ENCODE data around the gene PDK1.

PDK1 gene

GRCh38 chr2:172614932-172615331 lies 59.0 kb downstream of the PDK1 start:
- Histone ChIP-seq H3K9me3 (ENCODE audit: low read length) (no peaks in the 10 kb centered on the region), H2AFZ (ENCODE audit: low read depth, low read length) (no peak overlapping the region), H3K36me3 (ENCODE audit: insufficient read depth, low read length) (no peaks in the 10 kb centered on the region), H3K4me3 (ENCODE audit: low read length) (no peak overlapping the region), H3K27me3 (ENCODE audit: insufficient read depth, low read length) (no peaks in the 10 kb centered on the region), H3K4me1 (ENCODE audit: insufficient read depth, low read length) (no peaks in the 10 kb centered on the region)

DNA sequence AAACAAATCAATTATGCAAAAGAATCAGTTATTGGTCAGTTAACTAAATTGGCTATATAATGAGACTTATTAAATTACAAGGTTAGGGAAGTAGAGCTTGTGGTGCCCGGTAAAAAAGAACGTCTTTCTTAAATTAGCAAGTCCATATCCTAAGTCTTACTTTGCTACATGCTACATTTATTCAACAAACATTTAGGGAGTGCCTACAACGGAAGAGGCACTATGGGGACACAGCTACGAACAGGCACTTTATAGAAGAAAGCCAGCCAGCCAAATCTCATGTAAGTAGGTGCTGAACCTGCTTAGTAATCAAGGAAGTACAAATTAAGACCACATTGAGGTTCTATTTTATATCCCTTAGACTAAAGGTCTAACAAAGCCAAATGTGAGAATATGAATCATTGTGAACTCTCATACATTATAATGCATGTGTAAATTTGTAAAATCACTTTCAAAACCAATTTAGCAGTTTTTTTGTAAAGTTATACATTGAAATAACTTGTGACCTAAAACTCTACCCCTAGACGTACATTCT lies 59.9 kb downstream of the PDK1 start:
- Histone ChIP-seq H3K9me3 (ENCODE audit: low read length) (no peaks in the 10 kb centered on the region), H3K36me3 (ENCODE audit: insufficient read depth, low read length) (no peaks in the 10 kb centered on the region), H3K4me3 (ENCODE audit: low read length) (no peak overlapping the region), H3K27me3 (ENCODE audit: insufficient read depth, low read length) (no peaks in the 10 kb centered on the region), H2AFZ (ENCODE audit: low read depth, low read length) (no peak overlapping the region), H3K4me1 (ENCODE audit: insufficient read depth, low read length) (no peaks in the 10 kb centered on the region)

DNA sequence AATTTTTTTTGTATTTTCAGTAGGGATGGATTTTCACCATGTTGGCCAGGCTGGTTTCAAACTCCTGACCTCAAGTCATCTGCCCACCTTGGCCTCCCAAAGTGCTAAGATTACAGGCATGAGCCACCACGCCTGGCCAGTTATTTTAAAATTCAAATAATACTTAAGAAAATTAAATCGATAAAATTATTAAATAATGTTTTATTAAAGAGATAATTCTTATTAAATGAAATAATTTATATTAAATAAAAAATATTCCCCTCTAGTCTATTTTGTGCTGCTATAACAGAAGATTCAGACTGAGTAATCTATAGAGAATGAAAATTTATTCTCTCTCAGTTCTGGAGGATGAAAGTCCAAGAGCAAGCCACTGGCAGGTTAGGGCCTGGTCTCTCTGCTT lies 61.2 kb downstream of the PDK1 start:
- H3K27me3 ChIP-seq (ENCODE audit: insufficient read depth, low read length) = no peaks in the 10 kb centered on the region
- H3K4me3 ChIP-seq (ENCODE audit: low read length) = no peak overlapping the region
- no peaks in the 10 kb centered on the region for H3K36me3 ChIP-seq (ENCODE audit: insufficient read depth, low read length)
- H3K9me3 ChIP-seq (ENCODE audit: low read length) = no peaks in the 10 kb centered on the region
- no peak overlapping the region for H2AFZ ChIP-seq (ENCODE audit: low read depth, low read length)
- no peaks in the 10 kb centered on the region for H3K4me1 ChIP-seq (ENCODE audit: insufficient read depth, low read length)

DNA sequence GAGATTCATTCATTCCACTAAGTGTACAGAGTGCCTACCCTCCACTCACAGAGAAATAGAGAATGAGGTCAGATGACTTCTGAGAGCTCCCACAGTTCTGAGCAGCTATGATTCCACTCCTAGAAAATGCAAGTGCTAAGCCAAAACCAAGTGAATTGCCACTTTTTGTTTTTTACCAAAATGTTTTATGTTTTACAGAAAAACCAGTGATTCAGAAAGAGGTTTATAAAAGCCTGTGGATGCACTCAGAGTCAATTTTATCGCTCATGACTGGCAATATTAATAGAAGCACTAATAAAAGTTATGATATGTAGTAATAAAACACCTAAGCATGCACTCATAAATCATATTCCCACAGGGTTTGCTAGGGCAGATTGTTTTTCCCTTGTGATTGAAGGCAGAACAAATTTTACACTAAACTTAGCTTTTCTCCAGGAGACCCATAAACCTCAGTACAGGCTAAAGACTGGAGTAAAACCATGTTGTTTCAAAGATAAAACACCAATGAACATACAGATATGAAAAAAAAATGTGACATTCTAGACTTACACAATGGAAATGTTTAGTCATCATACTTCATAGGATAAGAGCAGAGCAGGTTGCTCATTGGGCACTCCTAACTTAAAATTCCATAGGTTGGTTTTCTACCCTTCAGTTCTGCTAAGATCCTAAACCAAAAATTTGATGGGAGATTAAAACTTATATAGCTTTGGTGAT lies 67.5 kb downstream of the PDK1 start:
- Histone ChIP-seq H3K27me3 (ENCODE audit: insufficient read depth, low read length) (no peaks in the 10 kb centered on the region), H3K4me3 (ENCODE audit: low read length) (no peak overlapping the region)

GRCh38 chr2:172624996-172625395 lies 69.1 kb downstream of the PDK1 start:
- Histone ChIP-seq H3K4me1 (ENCODE audit: insufficient read depth, low read length) (no peaks in the 10 kb centered on the region), H3K4me3 (ENCODE audit: low read length) (no peak overlapping the region), H3K9me3 (ENCODE audit: low read length) (no peaks in the 10 kb centered on the region), H3K36me3 (ENCODE audit: insufficient read depth, low read length) (no peaks in the 10 kb centered on the region), H3K27me3 (ENCODE audit: insufficient read depth, low read length) (no peaks in the 10 kb centered on the region), H2AFZ (ENCODE audit: low read depth, low read length) (no peak overlapping the region)

More for the DNA sequence above, 67.5 kb downstream of the PDK1 start:
- H3K36me3 ChIP-seq (ENCODE audit: insufficient read depth, low read length) = no peaks in the 10 kb centered on the region
- H3K4me1 ChIP-seq (ENCODE audit: insufficient read depth, low read length) = no peaks in the 10 kb centered on the region
- no peak overlapping the region for H2AFZ ChIP-seq (ENCODE audit: low read depth, low read length)
- H3K9me3 ChIP-seq (ENCODE audit: low read length) = no peaks in the 10 kb centered on the region

GRCh38 chr2:172627181-172627580 lies 71.3 kb downstream of the PDK1 start:
- no peaks in the 10 kb centered on the region for H3K4me1 ChIP-seq (ENCODE audit: insufficient read depth, low read length)
- no peaks in the 10 kb centered on the region for H3K36me3 ChIP-seq (ENCODE audit: insufficient read depth, low read length)
- H3K4me3 ChIP-seq (ENCODE audit: low read length) = no peak overlapping the region
- no peaks in the 10 kb centered on the region for H3K27me3 ChIP-seq (ENCODE audit: insufficient read depth, low read length)
- H2AFZ ChIP-seq (ENCODE audit: low read depth, low read length) = no peak overlapping the region
- no peaks in the 10 kb centered on the region for H3K9me3 ChIP-seq (ENCODE audit: low read length)

DNA sequence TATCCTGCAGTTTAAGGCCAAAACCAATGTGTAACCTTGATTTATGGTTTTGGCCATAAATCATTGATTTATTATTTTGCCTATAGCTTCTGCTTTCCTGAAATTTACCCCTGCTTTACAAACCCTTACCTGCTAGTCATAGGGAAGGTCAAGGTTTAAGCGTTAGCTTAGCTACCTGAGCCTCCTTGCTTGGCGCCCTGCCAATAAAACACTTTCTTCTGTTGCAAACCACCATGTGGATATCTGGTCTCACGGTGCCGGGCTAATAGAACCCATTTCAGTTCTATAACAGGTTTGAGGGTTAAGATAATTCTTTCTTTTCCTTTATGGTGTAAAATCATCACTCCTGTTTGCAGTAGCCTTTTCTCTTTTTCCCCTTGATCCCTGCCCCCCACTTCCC lies 72.2 kb downstream of the PDK1 start:
- Histone ChIP-seq H3K27me3 (ENCODE audit: insufficient read depth, low read length) (no peaks in the 10 kb centered on the region), H3K36me3 (ENCODE audit: insufficient read depth, low read length) (no peaks in the 10 kb centered on the region), H3K4me1 (ENCODE audit: insufficient read depth, low read length) (no peaks in the 10 kb centered on the region), H3K9me3 (ENCODE audit: low read length) (no peaks in the 10 kb centered on the region), H2AFZ (ENCODE audit: low read depth, low read length) (no peak overlapping the region), H3K4me3 (ENCODE audit: low read length) (no peak overlapping the region)

- H3K4me3 ChIP-seq (ENCODE audit: low read length) = no peak overlapping the region
- H3K27me3 ChIP-seq (ENCODE audit: insufficient read depth, low read length) = no peaks in the 10 kb centered on the region
- no peak overlapping the region for H2AFZ ChIP-seq (ENCODE audit: low read depth, low read length)
- H3K4me1 ChIP-seq (ENCODE audit: insufficient read depth, low read length) = no peaks in the 10 kb centered on the region
- no peaks in the 10 kb centered on the region for H3K36me3 ChIP-seq (ENCODE audit: insufficient read depth, low read length)
- H3K9me3 ChIP-seq (ENCODE audit: low read length) = no peaks in the 10 kb centered on the region
These were observed 73.7 kb downstream of the PDK1 start for GRCh38 chr2:172629586-172629985.

DNA sequence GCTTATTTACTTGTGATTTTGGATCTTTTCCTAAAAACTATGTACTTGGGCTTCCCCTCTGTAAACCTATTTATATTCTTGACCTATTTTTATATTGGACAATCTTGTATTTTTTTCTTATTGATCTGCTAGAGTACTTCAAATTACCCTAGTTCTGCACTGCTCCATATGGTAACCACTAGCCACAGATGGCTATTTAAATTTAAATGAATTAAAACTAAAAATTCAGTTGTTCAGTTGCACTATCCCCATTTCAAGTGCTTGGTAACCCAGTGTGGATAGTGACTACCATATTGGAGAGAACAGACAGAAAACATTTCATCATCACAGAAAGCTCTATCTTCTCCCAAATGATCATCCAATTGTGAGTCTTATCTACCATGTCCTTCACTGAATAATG lies 74.3 kb downstream of the PDK1 start:
- no peaks in the 10 kb centered on the region for H3K9me3 ChIP-seq (ENCODE audit: low read length)
- no peaks in the 10 kb centered on the region for H3K27me3 ChIP-seq (ENCODE audit: insufficient read depth, low read length)
- H3K4me1 ChIP-seq (ENCODE audit: insufficient read depth, low read length) = no peaks in the 10 kb centered on the region
- no peaks in the 10 kb centered on the region for H3K36me3 ChIP-seq (ENCODE audit: insufficient read depth, low read length)
- no peak overlapping the region for H2AFZ ChIP-seq (ENCODE audit: low read depth, low read length)
- no peak overlapping the region for H3K4me3 ChIP-seq (ENCODE audit: low read length)

- Histone ChIP-seq H3K36me3 (ENCODE audit: insufficient read depth, low read length) (no peaks in the 10 kb centered on the region), H3K27me3 (ENCODE audit: insufficient read depth, low read length) (no peaks in the 10 kb centered on the region), H3K4me1 (ENCODE audit: insufficient read depth, low read length) (no peaks in the 10 kb centered on the region), H3K4me3 (ENCODE audit: low read length) (no peak overlapping the region), H3K9me3 (ENCODE audit: low read length) (no peaks in the 10 kb centered on the region), H2AFZ (ENCODE audit: low read depth, low read length) (no peak overlapping the region)
These were observed 78.6 kb downstream of the PDK1 start for GRCh38 chr2:172634477-172634876.

DNA sequence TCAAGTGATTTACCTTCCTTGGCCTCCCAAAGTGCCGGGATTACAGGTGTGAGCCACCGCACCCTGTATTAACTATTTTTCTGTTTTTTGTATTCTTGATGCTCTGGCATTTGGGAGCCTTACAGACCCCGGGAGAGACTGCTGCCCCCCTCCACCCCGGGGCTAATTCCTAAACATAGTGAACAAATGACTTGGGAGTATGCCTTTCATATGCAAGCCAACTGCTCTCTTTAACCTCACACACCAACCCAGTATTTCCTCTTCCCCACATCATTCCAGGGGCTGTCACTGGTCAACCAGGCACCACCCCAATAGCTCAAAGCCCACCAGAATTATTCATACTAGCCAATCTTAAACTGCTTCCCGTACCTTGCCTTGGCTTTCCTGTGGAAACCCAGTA lies 79.7 kb downstream of the PDK1 start:
- H3K36me3 ChIP-seq (ENCODE audit: insufficient read depth, low read length) = no peaks in the 10 kb centered on the region
- no peak overlapping the region for H3K4me3 ChIP-seq (ENCODE audit: low read length)
- H3K4me1 ChIP-seq (ENCODE audit: insufficient read depth, low read length) = no peaks in the 10 kb centered on the region
- no peaks in the 10 kb centered on the region for H3K27me3 ChIP-seq (ENCODE audit: insufficient read depth, low read length)
- no peak overlapping the region for H2AFZ ChIP-seq (ENCODE audit: low read depth, low read length)
- H3K9me3 ChIP-seq (ENCODE audit: low read length) = no peaks in the 10 kb centered on the region

DNA sequence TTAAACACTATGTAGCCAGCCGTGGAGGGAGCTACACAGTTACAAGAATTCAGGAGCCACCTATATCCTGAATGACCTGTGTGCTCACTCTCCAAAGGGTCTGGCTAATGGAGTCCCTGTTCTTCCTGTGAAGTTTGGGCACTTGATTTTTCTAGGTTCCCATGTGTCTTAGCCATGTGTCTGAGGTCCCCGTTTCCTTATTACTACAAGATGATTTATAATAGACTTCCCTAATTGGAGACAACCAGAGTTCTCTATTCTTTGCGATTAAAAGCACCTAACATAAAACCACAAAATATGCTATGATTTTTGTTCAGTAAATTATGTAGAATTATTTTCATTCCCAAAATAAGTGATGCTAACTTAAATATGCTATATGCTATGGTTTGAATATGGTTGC lies 83.4 kb downstream of the PDK1 start:
- H2AFZ ChIP-seq (ENCODE audit: low read depth, low read length) = no peak overlapping the region
- no peaks in the 10 kb centered on the region for H3K9me3 ChIP-seq (ENCODE audit: low read length)
- H3K27me3 ChIP-seq (ENCODE audit: insufficient read depth, low read length) = no peaks in the 10 kb centered on the region
- no peaks in the 10 kb centered on the region for H3K4me1 ChIP-seq (ENCODE audit: insufficient read depth, low read length)
- no peaks in the 10 kb centered on the region for H3K36me3 ChIP-seq (ENCODE audit: insufficient read depth, low read length)
- no peak overlapping the region for H3K4me3 ChIP-seq (ENCODE audit: low read length)

DNA sequence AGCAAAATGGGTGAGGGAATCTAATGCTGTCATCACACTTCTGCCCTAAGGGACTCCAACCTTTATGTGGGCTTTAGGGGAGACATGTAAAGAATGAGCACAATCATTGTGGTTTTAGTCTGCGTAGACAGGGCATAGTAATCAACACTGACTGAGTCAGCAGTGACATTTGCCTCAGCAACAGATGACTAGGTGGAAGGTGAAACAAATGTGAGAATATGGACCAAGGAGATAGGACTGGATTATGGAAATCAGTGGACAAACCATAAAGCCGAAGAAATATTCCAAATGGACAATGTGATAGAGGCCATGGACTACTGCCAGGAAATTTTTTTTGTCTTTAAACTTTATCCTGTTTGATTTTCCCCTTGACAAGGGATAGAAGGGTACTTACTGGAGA lies 83.9 kb downstream of the PDK1 start:
- Histone ChIP-seq H3K4me1 (ENCODE audit: insufficient read depth, low read length) (no peaks in the 10 kb centered on the region), H3K27me3 (ENCODE audit: insufficient read depth, low read length) (no peaks in the 10 kb centered on the region), H3K4me3 (ENCODE audit: low read length) (no peak overlapping the region), H3K36me3 (ENCODE audit: insufficient read depth, low read length) (no peaks in the 10 kb centered on the region), H3K9me3 (ENCODE audit: low read length) (no peaks in the 10 kb centered on the region), H2AFZ (ENCODE audit: low read depth, low read length) (no peak overlapping the region)

GRCh38 chr2:172640389-172640788 lies 84.5 kb downstream of the PDK1 start:
- no peaks in the 10 kb centered on the region for H3K9me3 ChIP-seq (ENCODE audit: low read length)
- no peaks in the 10 kb centered on the region for H3K36me3 ChIP-seq (ENCODE audit: insufficient read depth, low read length)
- no peaks in the 10 kb centered on the region for H3K27me3 ChIP-seq (ENCODE audit: insufficient read depth, low read length)
- no peaks in the 10 kb centered on the region for H3K4me1 ChIP-seq (ENCODE audit: insufficient read depth, low read length)
- H2AFZ ChIP-seq (ENCODE audit: low read depth, low read length) = no peak overlapping the region
- no peak overlapping the region for H3K4me3 ChIP-seq (ENCODE audit: low read length)

All from neuron (in vitro differentiated cells).